Panc1 (cell line): ENCODE data around the gene DAPK2. TPM values are rescaled to one million over a fixed set of nuclear protein-coding genes. Genes with fewer than 3 reads are reported as not detected.
A peak's percentile ranks its signal among the peaks of the same experiment; 100 is the strongest.

ENCODE experiments used
- ATAC-seq: fragments of 200-7000 bp; cut with Tn5 transposase; 2 replicates; pipeline ENCODE4 v1.9.1; 2020; ENCODE audit warnings: mild to moderate bottlenecking, moderate library complexity
- BruUV-seq: library from RNA; stranded (reverse); fragments of 400-500 nt; replicated peaks from 2 replicates; lab custom pipeline; 2021; lab: Mats Ljungman, UMichigan
- CTCF ChIA-PET: fragments of 300-600 bp; sonication (Branson Sonifier 250); formaldehyde crosslinking; loops from one replicate; lab custom pipeline; 2022; ENCODE audit warnings: antibody characterized with exemption; lab: Charles Lee
- POLR2A ChIA-PET: fragments of 300-600 bp; sonication (Branson Sonifier 250); formaldehyde crosslinking; loops from one replicate; lab custom pipeline; 2022; ENCODE audit warnings: antibody characterized with exemption; lab: Charles Lee
- DNase-seq: peaks from one replicate; pipeline ENCODE4 v3.0.0-alpha.2; 2010; ENCODE audit warnings: low read depth, low spot score
- H3K27ac ChIP-seq: 2 replicates; pipeline ENCODE4 v1.5.1; 2011; ENCODE audit warnings: mild to moderate bottlenecking, low read length, inconsistent platforms
- H3K27me3 ChIP-seq: fragments of 200-500 bp; sonication (Bioruptor generic); 2 replicates; pipeline ENCODE4 v1.6.0; 2014; ENCODE audit warnings: low read length, inconsistent platforms; ENCODE audit not compliant: control insufficient read depth, insufficient read depth
- H3K36me3 ChIP-seq: fragments of 200-500 bp; sonication (Bioruptor generic); 2 replicates; pipeline ENCODE4 v1.5.1; 2014; ENCODE audit warnings: inconsistent platforms, mild to moderate bottlenecking, low read length, moderate library complexity; ENCODE audit not compliant: control insufficient read depth, insufficient read depth
- H3K4me1 ChIP-seq: 2 replicates; pipeline ENCODE4 v1.5.1; 2011; ENCODE audit warnings: inconsistent platforms, mild to moderate bottlenecking, low read length, moderate library complexity; ENCODE audit not compliant: control insufficient read depth, insufficient read depth
- H3K4me3 ChIP-seq, 2 experiments: 2 replicates each; pipeline ENCODE4 v1.5.1; 2011 to 2012; ENCODE audit warnings: low read depth in 2 of 2, low read length in 2 of 2, mild to moderate bottlenecking in 2 of 2, inconsistent platforms in 1 of 2, moderate library complexity in 1 of 2
- H3K9me3 ChIP-seq: fragments of 200-500 bp; sonication (Bioruptor generic); 2 replicates; pipeline ENCODE4 v1.5.1; 2014; ENCODE audit warnings: low read depth, mild to moderate bottlenecking, inconsistent platforms, low read length, moderate library complexity; ENCODE audit not compliant: control insufficient read depth, insufficient read depth
- CTCF ChIP-seq: fragments of 450-650 bp; IDR thresholded peaks from 2 replicates; pipeline ENCODE4 v1.5.1; 2017; ENCODE audit warnings: mild to moderate bottlenecking
- POLR2AphosphoS5 ChIP-seq: IDR thresholded peaks from 2 replicates; pipeline ENCODE4 v1.6.1; 2012; ENCODE audit warnings: mild to moderate bottlenecking, low read depth, low read length, moderate library complexity
- REST ChIP-seq, 2 experiments: IDR thresholded peaks; 2 replicates each; pipeline ENCODE4 v1.6.1; 2011 to 2012; ENCODE audit warnings: low read depth in 2 of 2, control low read depth in 1 of 2, low read length in 1 of 2, mild to moderate bottlenecking in 1 of 2, moderate library complexity in 1 of 2; ENCODE audit not compliant: insufficient read depth in 1 of 2
- SIN3A ChIP-seq: IDR thresholded peaks from 2 replicates; pipeline ENCODE4 v1.6.1; 2012; ENCODE audit warnings: low read depth, mild to moderate bottlenecking, low read length, moderate library complexity, borderline replicate concordance; ENCODE audit not compliant: insufficient read depth
- TCF7L2 ChIP-seq: IDR thresholded peaks from 2 replicates; pipeline ENCODE4 v1.6.1; 2011; ENCODE audit warnings: mild to moderate bottlenecking, low read depth, low read length, inconsistent platforms
- in situ Hi-C: cut with HindIII; loops from 2 replicates; pipeline ENCODE4 v1.10.0; 2016; ENCODE audit warnings: low sequenced_read_pairs, low pct_unique_long_range_greater_than_20kb
- intact Hi-C: fragments of 100-400 bp; cut with micrococcal nuclease; formaldehyde crosslinking; loops from one replicate; pipeline ENCODE4 v1.10.0; 2022; ENCODE audit not compliant: unreplicated experiment
- total RNA-seq: library from RNA; stranded (reverse); gene quantifications from one replicate; pipeline ENCODE4 v1.2.1, GENCODE V29; 2021; ENCODE audit not compliant: unreplicated experiment

The DAPK2 gene
- total RNA-seq, 1 experiment from 2014 or later, result 10.2 TPM

GRCh38 chr15:63913336-63913735, 132.9 kb downstream of the DAPK2 start:
- Histone ChIP-seq H3K4me1 (peaks cover 4% of the 10 kb centered on the region; the same call in 1 of the 2 replicates), H3K27ac (no peak overlapping the region), H3K36me3 (no peaks in the 10 kb centered on the region), H3K9me3 (no peaks in the 10 kb centered on the region), H3K4me3 (no peak overlapping the region), H3K27me3 (no peaks in the 10 kb centered on the region)
- ATAC-seq (no peak), DNase-seq (no peak)
- no TSS peak for BruUV-seq
- ChIA-PET POLR2A (no interaction called here), CTCF (no interaction called here)
- in situ Hi-C loops (no loop called here), intact Hi-C loops (loop anchor here (10.0 kb wide), 1 partner anchor 131 kb away; the partner anchor contains the start of gene DAPK2)
- TF ChIP-seq POLR2AphosphoS5 (no peak), SIN3A (no peak), REST (IDR thresholded peaks at IDR 0.05; ENCODE audit: insufficient read depth in 1 of 2, low read depth in 2 of 2, low read length in 1 of 2) (no peak), TCF7L2 (no peak), CTCF (no peak)

GRCh38 chr15:63912061-63912615, 134.1 kb downstream of the DAPK2 start:
- no peaks in the 10 kb centered on the region for H3K36me3 ChIP-seq
- ChIA-PET CTCF (no interaction called here), POLR2A (no interaction called here)
- H3K27ac ChIP-seq, result 0 out of 2 replicates have a peak overlapping the region, but pooled peaks have one; percentile 26
- DNase-seq, result no peak
- no peaks in the 10 kb centered on the region for H3K9me3 ChIP-seq
- in situ Hi-C loops, result no loop called here
- peak; percentile 54; the same call in 1 of the 2 replicates for ATAC-seq
- intact Hi-C loops, result loop anchor here (10.0 kb wide), 1 partner anchor 133 kb away; the partner anchor contains the start of gene DAPK2
- no peaks in the 10 kb centered on the region for H3K27me3 ChIP-seq
- no peak overlapping the region for H3K4me3 ChIP-seq
- BruUV-seq, result no TSS peak
- peaks cover 4% of the 10 kb centered on the region; the same call in 1 of the 2 replicates for H3K4me1 ChIP-seq
- TF ChIP-seq SIN3A, result no peak
- no peak for TF ChIP-seq CTCF
- TF ChIP-seq TCF7L2, result no peak
- no peak for TF ChIP-seq POLR2AphosphoS5
- no peak for TF ChIP-seq REST (IDR thresholded peaks at IDR 0.05; ENCODE audit: insufficient read depth in 1 of 2, low read depth in 2 of 2, low read length in 1 of 2)
